Measurements from ENCODE around the gene GALM.

DNA sequence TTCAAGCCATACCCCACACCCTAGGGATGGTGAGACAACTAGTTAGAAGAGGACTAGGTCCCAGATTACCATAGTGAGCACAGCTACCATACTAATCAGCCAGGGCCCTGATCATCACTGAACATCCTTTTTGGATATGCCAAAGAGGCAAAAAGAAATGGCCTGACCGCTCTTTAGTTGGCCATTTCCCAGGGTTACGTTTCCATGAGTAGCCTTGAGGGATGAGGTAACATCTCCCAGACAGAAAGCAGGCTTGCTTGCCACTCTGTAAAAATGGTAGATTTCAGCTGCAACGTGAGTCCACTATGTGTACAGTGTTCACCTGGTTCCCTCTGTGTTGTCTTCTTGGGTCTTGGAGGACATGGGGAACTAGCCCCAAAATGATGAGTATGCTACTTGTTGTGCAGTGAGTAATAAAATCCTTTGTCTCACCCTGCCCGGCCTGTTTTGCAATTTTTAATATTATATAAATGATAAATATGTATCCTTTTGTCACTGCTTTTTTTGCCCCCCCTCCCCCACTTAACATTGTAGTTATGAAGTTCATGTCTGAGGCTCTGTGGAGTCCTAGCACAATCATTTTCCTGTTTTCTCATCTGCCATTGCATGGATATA lies 8.9 kb upstream of the GALM start:
- TF ChIP-seq, protein P1, sequence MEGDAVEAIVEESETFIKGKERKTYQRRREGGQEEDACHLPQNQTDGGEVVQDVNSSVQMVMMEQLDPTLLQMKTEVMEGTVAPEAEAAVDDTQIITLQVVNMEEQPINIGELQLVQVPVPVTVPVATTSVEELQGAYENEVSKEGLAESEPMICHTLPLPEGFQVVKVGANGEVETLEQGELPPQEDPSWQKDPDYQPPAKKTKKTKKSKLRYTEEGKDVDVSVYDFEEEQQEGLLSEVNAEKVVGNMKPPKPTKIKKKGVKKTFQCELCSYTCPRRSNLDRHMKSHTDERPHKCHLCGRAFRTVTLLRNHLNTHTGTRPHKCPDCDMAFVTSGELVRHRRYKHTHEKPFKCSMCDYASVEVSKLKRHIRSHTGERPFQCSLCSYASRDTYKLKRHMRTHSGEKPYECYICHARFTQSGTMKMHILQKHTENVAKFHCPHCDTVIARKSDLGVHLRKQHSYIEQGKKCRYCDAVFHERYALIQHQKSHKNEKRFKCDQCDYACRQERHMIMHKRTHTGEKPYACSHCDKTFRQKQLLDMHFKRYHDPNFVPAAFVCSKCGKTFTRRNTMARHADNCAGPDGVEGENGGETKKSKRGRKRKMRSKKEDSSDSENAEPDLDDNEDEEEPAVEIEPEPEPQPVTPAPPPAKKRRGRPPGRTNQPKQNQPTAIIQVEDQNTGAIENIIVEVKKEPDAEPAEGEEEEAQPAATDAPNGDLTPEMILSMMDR (IDR thresholded peaks at IDR 0.05; ENCODE audit: poor library complexity): no peak
- TF ChIP-seq EZH2phosphoT487 (IDR thresholded peaks at IDR 0.05; ENCODE audit: low read depth, severe bottlenecking, unreplicated experiment): no peak

Data from hepatocyte (in vitro differentiated cells).